GM12874 (cell line): Measurements from ENCODE around the gene CCNL2.

Source experiments
- CTCF ChIP-seq: IDR thresholded peaks from 2 replicates; pipeline ENCODE4 v1.5.1; 2011; ENCODE audit warnings: low read depth, mild to moderate bottlenecking, control low read depth, low read length, moderate library complexity; ENCODE audit not compliant: insufficient read depth

The CCNL2 gene

DNA sequence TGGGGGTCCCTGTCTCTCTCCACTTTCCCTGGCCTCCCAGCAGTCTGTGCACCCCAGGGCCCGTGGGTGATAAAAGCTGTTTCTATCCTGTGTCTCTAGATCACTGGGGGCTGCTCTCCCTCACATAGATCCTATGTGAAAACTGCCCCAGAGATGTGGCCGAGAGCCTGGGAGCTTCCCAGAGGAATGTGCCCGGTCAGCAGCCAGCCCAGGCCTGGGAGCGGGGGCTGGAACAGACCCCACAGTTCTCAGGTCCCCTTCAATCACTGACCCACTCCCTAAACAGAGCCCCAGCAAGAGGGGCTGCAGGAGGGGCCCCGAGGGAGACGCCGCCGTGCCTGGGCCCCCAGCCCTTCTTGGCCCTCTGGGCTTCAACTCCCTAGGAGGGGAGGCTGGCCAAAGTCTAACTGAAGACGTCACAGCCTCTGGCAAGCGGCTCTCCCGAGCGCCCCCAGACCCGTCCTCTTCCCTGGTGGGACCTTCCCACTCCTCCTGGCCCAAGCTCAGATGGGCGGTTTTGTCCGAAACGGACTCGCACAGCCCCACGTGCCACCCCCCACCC, 41.2 kb downstream of the CCNL2 start:
- no peak for TF ChIP-seq CTCF

GRCh38 chr1:1356796-1357401, 42.2 kb downstream of the CCNL2 start:
- no peak for TF ChIP-seq CTCF

- TF ChIP-seq CTCF = no peak
These were observed 42.9 kb downstream of the CCNL2 start for GRCh38 chr1:1356166-1356795.

GRCh38 chr1:1355416-1355815, 43.7 kb downstream of the CCNL2 start:
- TF ChIP-seq CTCF = no peak

DNA sequence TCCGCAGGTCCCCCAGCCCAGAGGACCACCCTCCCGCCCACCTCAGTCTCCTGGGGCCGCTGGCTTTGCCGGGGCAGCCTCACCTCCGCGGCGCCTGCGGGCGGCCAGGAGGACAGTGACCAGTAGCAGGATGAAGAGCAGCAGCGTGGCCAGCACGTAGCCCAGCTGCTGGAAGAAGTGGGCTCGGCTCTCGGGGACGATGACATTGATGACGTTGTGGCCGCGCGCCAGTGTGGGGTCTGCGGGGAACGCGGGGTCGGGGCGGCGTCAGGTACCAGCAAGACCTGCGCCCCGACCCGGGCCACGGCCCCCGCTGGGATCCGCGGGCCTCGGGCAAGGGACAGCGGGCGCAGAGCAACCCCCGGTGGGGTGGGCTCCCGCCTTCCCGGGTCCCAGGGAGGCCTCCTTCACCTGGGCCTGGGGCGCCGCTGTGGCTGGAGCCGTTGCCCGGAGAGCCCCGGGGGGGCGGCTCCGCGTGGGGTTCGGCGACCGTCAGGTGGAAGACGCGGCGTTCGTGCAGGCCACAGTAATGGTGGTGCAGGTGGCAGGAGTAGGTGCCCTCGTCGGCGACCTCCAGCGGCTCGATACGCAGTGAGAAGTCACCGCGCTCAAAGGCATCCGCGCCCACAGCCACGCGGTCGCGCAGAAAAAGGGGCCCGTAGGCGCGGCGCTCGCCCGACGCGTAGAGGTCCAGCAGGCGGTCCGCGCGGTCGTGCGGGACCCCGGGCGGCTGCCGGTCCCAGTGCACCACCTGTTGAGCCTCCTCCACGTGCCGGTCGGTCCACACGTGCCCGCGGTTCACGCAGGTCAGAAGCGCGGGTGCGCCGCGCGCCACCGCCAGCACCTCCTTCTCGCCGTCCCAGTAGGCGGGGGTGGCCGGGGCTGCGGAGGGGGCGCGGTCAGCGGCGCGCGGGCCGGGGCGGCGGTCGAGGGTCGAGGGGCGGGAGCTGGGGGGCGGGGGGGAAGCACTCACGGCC, 44.6 kb downstream of the CCNL2 start:
- no peak for TF ChIP-seq CTCF

- TF ChIP-seq CTCF = no peak
These were observed 45.6 kb downstream of the CCNL2 start for GRCh38 chr1:1353389-1354151.
